GM21390 (cell line): ENCODE measurements around the gene TRIM26.
A peak's percentile ranks its signal among the peaks of the same experiment; 100 is the strongest.
"Not testable (repeated sequence)": the region's sequence is repeated elsewhere in the genome, so short reads cannot be mapped to it uniquely, and the experiment has no call there.

Experiments
- ATAC-seq: cut with Tn5 transposase; IDR thresholded peaks from one replicate; pipeline ENCODE4 v1.9.1; 2021; ENCODE audit not compliant: unreplicated experiment

The TRIM26 gene

DNA sequence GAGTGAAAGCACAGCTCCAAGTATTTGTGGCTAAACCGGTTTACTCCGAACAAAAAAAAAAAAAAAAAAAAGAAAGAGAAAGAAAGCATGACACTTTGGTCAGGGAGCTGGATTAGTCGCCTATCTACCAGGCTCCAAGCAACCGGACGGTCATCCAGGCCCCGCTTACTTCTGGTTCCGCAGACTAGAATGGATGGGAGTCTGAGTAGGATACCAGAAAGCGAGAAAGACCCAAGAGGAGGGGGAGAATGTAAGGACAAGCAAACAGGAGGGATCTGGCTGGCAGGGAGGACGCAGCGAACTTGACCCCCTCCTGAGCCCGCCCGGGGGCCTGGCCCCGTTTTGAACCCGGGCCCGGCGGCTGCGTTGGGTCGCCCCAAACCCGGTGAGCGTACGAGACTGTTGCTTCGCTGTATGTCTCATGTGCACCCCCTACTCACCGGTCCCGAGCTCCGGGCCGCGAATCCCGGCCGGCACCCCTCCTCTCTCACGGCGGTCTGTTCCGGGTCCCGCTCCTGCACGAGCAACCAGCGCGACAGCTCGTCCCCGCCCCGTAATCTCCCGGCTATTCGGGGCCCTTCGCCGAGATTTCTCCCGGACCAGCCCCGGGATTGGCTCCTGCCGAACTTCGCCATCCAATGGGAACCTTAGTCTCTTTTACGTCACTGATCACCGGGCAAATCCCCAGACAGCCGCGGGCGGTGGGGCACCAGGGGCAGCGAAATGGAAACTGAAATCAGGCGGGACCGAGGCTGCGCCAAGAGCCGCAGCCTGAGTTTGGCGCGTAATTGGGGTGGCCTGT, at the start of gene TRIM26:
TSS of gene TRIM26 (minus strand) at position 542 of the 802 bp plus-strand sequence. CDS start 14,303 bp downstream, outside the sequence.
- peak; percentile 75 for ATAC-seq

- ATAC-seq, result no peak
Observed at GRCh38 chr6:30260036-30260504, 46.9 kb upstream of the TRIM26 start.

GRCh38 chr6:30259140-30260035, 46.2 kb upstream of the TRIM26 start:
- ATAC-seq, result peak; percentile 85

- no peak for ATAC-seq
Observed at GRCh38 chr6:30258204-30258603, 45.0 kb upstream of the TRIM26 start.

GRCh38 chr6:30252417-30252816, 39.2 kb upstream of the TRIM26 start:
- ATAC-seq, result not testable (repeated sequence)

- no peak for ATAC-seq
Observed at GRCh38 chr6:30244560-30244959, 31.4 kb upstream of the TRIM26 start.

GRCh38 chr6:30238178-30238795, 25.1 kb upstream of the TRIM26 start:
- no peak for ATAC-seq

DNA sequence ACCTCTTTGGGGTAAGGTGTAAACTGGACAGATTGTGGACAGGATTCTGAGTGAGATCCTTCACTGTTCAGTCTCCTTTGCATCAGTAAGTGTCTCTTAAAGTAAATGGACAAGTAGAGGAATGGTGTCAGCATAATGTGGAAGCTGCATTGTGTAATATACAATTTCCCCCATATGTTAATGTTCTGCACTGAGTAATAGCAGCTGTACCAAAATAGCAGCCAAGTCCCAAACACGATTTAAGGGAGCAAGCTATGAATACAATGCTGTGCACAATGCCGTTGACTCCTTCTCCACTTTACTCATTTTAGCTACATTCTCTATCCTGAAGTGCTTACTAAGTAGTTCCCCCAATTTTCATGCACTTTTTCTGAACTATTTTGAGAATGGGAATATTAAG, 21.1 kb upstream of the TRIM26 start:
- no peak for ATAC-seq

DNA sequence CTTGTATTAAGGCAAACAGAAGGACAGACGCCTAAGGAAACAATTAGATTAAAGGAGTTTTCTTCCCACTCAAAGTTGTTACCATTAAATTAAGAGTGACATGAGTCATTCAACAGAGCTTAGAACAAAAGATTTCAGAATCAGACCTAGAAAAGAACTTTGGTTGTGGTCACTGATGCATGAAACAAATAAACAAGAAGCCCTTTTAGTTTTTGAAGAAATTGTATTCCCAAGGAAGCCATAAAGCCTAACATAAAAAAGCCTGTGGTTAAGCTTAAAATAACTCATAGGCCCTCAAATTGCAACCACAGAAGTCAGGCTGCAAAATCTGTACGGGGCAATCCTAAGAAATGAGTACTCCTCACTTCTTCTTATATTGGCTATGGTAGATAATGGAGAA, 17.9 kb upstream of the TRIM26 start:
- ATAC-seq, result no peak

DNA sequence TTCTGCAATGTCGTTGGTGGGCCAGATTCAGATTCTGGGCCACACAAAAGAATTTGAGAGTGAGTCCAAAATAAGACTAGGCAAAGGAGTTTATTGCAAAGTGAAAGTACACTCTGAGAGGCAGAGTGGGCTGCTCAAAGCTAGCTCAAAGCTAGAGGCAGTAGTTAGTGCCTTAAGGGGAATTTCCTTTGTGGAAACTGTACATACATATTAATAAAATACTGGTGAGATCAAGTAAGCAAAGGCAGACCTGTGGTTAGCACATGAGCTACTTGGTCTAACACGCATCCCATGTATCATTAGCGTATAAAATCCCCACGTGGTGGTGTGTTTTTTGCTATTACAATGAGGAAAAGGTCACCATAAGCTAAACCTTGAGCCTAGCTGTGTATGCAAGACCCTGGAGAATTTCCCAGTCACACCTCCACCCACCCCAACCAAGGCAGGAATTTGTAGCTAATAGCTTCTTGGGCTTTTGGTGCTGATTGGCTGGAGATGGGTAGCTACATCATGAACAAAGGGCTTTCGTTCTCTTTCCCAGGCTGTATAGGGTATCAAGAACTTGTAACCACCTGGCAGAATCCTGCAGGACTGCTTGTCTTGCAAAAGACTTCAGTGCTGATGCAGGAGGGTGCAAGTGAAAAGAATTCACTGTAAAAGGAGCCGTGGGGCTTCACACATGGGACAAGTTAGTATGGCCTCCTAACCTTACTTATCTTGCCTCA, 14.7 kb upstream of the TRIM26 start:
- no peak for ATAC-seq

GRCh38 chr6:30227242-30227722, 14.1 kb upstream of the TRIM26 start:
- no peak for ATAC-seq

DNA sequence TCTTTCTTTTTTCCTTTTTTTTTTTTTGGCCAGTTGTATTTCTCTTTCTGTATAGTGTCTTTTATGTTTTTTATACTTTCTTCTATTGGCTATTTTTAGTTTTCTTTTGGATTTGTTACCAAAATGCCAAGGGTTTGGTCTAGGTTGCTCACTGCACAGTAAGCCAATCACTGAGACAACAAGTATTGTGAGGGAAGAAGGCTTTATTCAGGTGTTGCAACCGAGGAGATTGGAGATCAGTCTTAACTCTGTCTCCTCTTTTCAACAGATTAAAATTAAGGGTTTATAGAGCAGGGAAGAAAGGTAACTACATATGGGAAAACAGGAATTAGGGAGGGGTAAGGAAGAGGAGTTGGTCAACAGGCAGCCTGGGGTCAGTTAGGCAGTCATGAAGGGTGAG, 10.1 kb upstream of the TRIM26 start:
- ATAC-seq, result no peak

- ATAC-seq, result not testable (repeated sequence)
Observed at GRCh38 chr6:30221956-30222355, 8.8 kb upstream of the TRIM26 start.

GRCh38 chr6:30221395-30221794, 8.2 kb upstream of the TRIM26 start:
- not testable (repeated sequence) for ATAC-seq

DNA sequence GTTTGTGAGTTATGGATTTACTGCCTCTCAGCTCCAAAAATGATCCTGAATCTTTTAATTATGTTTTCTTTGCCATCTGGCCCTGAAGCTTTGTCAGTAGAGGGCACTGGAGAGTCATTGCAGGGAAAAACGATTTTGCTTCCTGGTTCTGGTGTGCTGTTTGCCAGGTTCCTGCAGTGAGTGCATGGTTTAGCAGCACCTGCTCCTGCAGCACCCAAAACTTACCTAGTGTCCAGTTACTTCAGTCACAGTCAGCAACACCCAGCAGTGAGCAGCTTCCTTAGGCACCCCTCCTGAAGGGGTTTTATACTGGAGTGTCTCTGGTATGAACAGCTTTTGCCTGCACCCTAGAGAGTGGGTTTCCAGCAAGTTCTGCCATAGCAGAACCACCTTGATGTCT, 6.0 kb upstream of the TRIM26 start:
- no peak for ATAC-seq

- no peak for ATAC-seq
Observed at GRCh38 chr6:30216096-30216495, 2.9 kb upstream of the TRIM26 start.

GRCh38 chr6:30214657-30214982, 1.4 kb upstream of the TRIM26 start:
- ATAC-seq, result no peak

GRCh38 chr6:30213957-30214656, 901 bp upstream of the TRIM26 start:
- ATAC-seq, result peak; percentile 58

DNA sequence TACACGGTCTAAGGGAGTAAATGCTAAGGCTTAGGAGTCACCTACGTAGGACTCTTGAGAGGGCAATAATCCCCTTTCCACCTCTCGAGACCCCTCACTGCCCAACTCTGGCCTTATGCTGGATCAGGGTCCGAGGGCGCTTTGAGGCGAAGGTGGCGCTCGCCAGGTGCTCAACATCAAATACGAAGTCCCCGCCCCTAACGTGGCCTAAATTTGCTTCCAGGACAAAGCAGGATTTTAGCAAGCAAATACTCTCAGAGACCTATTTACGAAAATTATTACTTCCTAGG, 406 bp upstream of the TRIM26 start:
- no peak for ATAC-seq

- no peak for ATAC-seq
Observed at GRCh38 chr6:30211899-30212298, 1.3 kb downstream of the TRIM26 start.
